ENCODE measurements around the gene DIPK1A. TPM values are rescaled to one million over a fixed set of nuclear protein-coding genes. Genes with fewer than 3 reads are reported as not detected.

DIPK1A gene
- 6.1 TPM for polyA plus RNA-seq (2012; ENCODE audit: missing spikeins)

DNA sequence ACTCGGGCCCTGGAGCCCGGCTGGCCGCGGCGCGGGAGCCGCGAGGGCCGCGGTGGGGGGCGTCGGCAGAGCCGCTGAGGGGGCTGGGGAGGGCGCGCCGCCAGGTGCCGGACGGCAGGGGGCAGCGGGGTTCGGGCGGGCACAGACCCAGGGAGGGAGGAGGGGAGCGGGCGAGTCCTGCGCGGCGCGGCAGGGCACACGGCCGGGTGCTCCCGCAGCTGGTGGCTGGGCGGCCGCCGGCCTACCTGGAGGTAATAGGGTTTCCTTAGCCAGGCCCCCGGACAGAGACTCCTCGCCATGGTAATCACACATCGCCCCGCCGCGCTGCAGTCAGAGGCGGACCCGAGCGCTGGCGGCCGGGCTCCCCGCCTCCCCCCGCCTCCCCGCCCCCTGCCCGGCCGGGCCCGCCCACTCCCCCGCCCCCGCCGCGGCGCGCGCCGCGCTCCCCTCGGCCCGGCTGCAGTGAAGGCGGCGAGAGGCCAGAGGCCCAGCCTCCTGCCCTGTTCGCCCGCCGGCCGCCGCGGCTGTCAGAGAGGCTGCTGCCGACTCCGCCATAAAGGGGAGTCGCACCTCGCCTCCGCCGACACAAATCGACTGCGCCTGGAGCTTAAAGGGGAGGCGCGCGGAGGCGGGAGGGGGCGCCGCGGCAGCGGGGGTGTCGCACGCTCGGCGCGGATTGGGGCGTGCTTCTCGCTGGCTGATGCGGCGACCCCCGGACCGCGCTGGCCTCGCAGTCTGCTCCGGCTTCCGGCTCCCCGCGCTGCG, at the start of gene DIPK1A:
Gene DIPK1A, minus strand, starts transcription at position 332 of the 765 bp plus-strand sequence. Its CDS starts 33 bp downstream, at position 299.
- FAIRE-seq (peak; percentile 67), DNase-seq (ENCODE audit: insufficient read length) (peak; percentile 68)
- TF ChIP-seq POLR2A (IDR thresholded peaks at IDR 0.05; ENCODE audit: low read depth, low read length) (peak; percentile 77; the same call in 1 of the 2 replicates), POLR2AphosphoS5 (IDR thresholded peaks at IDR 0.05; ENCODE audit: low read depth, low read length) (no peak), TAF1 (IDR thresholded peaks at IDR 0.05; ENCODE audit: borderline replicate concordance, low read depth, low read length) (0 out of 2 replicates have a peak, but pooled peaks have one; percentile 60)

DNA sequence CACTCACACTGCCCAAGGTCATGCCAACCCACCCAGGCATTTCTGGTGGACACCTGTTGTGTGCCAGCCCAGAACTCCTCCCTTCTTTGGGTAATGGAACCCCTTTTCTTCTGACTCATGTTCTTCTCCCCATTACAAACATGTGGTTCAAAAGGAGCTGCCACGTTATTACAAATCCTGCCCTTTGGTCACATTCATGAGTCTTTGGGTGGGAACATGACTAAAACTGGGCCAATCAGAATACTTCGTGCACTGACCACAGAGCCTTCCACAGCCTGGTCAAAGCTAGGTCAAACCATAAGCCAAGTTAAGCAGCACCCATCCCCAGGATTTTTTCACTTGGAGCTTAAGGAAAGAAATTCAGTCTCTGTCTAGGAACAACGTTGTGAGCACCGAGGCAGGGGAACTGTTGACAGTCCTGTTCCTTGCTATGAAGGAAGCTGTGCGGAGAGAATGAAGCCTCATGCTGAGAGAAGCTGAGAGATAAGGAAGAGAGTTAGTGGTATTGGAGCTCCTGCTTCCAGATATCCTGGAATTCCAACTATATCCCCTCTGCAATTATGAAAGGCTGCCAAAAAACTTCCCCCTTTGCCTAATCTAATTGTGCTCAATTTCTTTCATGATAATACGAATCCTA, 46.8 kb upstream of the DIPK1A start:
- no peak for TF ChIP-seq TAF1 (IDR thresholded peaks at IDR 0.05; ENCODE audit: borderline replicate concordance, low read depth, low read length)
- TF ChIP-seq POLR2AphosphoS5 (IDR thresholded peaks at IDR 0.05; ENCODE audit: low read depth, low read length) = no peak
- no peak for TF ChIP-seq POLR2A (IDR thresholded peaks at IDR 0.05; ENCODE audit: low read depth, low read length)
- FAIRE-seq (no peak), DNase-seq (ENCODE audit: insufficient read length) (no peak)

DNA sequence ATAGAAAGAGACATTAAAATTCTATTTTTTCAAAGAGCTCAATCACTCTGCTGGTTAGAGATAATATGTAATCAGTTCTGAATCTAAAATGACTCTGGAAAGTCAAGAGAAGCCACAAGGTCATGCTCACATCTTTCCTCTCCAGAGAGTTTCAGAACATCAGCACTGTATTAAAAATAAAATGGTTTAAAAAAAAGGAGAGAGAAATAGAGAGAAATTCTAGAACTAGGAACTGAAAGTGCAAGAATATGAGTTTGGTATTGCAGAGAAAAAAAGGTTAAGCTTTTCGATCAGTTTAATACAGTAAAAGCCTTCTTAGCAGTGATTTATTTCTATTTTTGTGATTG, 44.0 kb upstream of the DIPK1A start:
- FAIRE-seq = no peak
- no peak for TF ChIP-seq POLR2A (IDR thresholded peaks at IDR 0.05; ENCODE audit: low read depth, low read length)
- no peak for TF ChIP-seq TAF1 (IDR thresholded peaks at IDR 0.05; ENCODE audit: borderline replicate concordance, low read depth, low read length)
- no peak for TF ChIP-seq POLR2AphosphoS5 (IDR thresholded peaks at IDR 0.05; ENCODE audit: low read depth, low read length)
- DNase-seq (ENCODE audit: insufficient read length) = no peak

DNA sequence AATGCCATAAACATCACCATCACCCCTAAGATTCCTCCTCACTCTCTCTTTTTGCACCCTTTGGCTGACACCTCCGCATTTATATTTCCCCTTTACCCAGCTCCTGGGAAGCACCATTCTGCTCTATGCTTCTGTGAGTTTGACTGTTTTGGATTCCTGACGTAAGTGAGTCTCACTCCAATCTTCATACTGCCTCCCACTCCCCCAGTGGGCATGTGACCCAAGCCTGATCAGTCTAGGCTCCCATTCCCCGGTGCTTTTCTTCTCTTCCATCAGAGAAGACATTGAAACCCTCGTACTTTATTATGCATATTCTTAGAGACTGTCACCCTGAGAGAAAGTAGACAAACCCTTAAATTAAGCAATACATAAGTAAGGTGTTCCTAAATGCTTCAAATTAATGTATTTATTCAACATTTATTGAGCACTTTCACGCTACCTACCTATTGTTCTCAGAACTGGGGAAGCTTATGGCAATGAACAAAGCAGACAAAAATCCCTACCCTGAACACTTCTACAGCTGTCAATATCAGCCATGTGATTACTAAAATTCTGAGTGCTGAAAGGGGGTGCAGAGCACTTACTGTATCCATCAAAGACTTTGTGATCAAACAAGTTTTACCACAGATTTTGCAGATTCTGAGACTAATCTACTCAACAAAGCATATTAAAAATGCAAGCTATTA, 43.4 kb upstream of the DIPK1A start:
- FAIRE-seq (peak; percentile 44), DNase-seq (ENCODE audit: insufficient read length) (no peak)
- TF ChIP-seq POLR2AphosphoS5 (IDR thresholded peaks at IDR 0.05; ENCODE audit: low read depth, low read length) (no peak), TAF1 (IDR thresholded peaks at IDR 0.05; ENCODE audit: borderline replicate concordance, low read depth, low read length) (no peak), POLR2A (IDR thresholded peaks at IDR 0.05; ENCODE audit: low read depth, low read length) (no peak)

DNA sequence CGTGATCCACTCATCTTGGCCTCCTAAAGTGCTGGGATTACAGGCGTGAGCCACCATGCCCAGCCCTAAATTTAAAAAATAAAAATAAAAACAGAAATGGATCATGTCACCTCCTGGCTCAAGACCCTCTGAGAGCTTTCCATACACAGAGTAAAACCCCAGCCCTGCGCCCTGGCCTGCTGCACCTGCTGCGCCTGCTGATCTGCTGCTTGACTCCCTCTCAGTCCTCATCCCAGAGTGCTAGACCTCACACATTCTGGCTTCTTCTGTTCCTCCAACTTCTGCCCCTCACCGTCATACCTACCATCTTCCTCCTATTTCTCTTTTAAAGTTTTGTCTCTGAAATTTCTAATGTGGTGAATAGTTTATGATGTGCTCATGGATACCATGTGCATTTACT, 42.7 kb upstream of the DIPK1A start:
- FAIRE-seq (no peak), DNase-seq (ENCODE audit: insufficient read length) (no peak)
- TF ChIP-seq TAF1 (IDR thresholded peaks at IDR 0.05; ENCODE audit: borderline replicate concordance, low read depth, low read length) (no peak), POLR2A (IDR thresholded peaks at IDR 0.05; ENCODE audit: low read depth, low read length) (no peak), POLR2AphosphoS5 (IDR thresholded peaks at IDR 0.05; ENCODE audit: low read depth, low read length) (no peak)

DNA sequence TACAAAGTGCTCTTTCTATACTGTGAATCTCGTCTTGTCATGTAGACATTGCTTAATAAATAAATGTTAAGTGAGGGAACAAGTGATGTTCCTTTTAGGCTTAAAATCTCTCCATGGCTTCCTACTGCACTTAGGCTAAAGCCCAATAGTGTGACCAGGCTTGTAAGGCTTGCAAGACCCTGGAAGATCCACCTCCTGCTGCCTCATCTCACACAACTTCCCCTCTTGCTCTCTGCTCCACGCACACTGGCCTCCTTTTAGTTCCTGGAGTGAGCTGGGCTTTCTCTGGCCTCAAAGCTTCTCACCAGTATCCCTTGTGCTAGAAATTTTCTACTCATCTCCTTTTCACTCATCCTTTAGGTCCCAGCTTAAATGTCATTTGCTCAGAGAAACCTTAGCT, 41.5 kb upstream of the DIPK1A start:
- DNase-seq (ENCODE audit: insufficient read length) (no peak), FAIRE-seq (no peak)
- TF ChIP-seq TAF1 (IDR thresholded peaks at IDR 0.05; ENCODE audit: borderline replicate concordance, low read depth, low read length) = no peak
- no peak for TF ChIP-seq POLR2AphosphoS5 (IDR thresholded peaks at IDR 0.05; ENCODE audit: low read depth, low read length)
- TF ChIP-seq POLR2A (IDR thresholded peaks at IDR 0.05; ENCODE audit: low read depth, low read length) = no peak

GRCh38 chr1:93001893-93002292, 40.6 kb upstream of the DIPK1A start:
- FAIRE-seq (no peak), DNase-seq (ENCODE audit: insufficient read length) (no peak)
- TF ChIP-seq POLR2A (IDR thresholded peaks at IDR 0.05; ENCODE audit: low read depth, low read length) (no peak), POLR2AphosphoS5 (IDR thresholded peaks at IDR 0.05; ENCODE audit: low read depth, low read length) (no peak), TAF1 (IDR thresholded peaks at IDR 0.05; ENCODE audit: borderline replicate concordance, low read depth, low read length) (no peak)

DNA sequence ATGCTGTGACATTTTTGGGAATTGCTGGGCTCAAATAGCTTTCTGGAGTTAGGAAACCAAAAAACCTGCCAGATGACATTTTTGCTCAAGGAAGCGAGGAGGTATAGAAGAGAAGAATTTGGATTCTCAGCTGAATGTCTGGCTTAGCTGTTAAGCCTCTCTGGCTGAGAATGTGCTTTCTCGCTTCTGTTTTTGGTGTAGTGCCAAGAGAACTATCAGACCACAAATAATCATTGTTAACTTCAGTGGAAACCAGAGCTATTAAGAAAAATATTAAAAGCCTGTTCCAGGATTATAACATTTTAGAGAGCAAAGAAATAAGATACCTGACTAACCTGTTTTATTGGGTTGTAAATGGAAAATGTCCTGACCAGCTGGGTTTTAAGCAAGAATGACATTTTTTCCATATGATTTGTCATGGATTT, 39.5 kb upstream of the DIPK1A start:
- no peak for DNase-seq (ENCODE audit: insufficient read length)
- TF ChIP-seq POLR2AphosphoS5 (IDR thresholded peaks at IDR 0.05; ENCODE audit: low read depth, low read length) (no peak), TAF1 (IDR thresholded peaks at IDR 0.05; ENCODE audit: borderline replicate concordance, low read depth, low read length) (no peak), POLR2A (IDR thresholded peaks at IDR 0.05; ENCODE audit: low read depth, low read length) (no peak)
- peak; percentile 70 for FAIRE-seq

DNA sequence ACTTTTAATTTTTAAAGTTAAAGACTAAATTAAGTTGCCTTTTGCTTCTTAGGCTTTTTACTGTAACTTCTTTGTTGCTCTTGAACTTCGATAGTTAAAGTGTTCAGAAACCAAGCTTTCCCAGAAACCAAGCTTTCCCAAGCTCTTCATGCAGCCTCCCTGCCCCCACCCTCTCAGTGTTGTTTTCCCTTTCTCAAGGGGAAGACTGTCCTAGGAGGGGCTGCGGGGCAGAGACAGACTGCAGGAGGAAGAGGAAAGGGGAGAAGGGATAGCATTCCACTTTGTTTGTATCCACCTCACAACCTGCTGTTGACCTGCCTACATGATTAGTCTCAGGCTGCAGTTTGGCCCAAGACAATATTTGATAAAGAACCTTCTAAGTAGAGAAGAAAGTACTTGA, 39.0 kb upstream of the DIPK1A start:
- FAIRE-seq (peak; percentile 53), DNase-seq (ENCODE audit: insufficient read length) (no peak)
- TF ChIP-seq POLR2A (IDR thresholded peaks at IDR 0.05; ENCODE audit: low read depth, low read length) (no peak), TAF1 (IDR thresholded peaks at IDR 0.05; ENCODE audit: borderline replicate concordance, low read depth, low read length) (no peak), POLR2AphosphoS5 (IDR thresholded peaks at IDR 0.05; ENCODE audit: low read depth, low read length) (no peak)

GRCh38 chr1:92998821-92999220, 37.6 kb upstream of the DIPK1A start:
- TF ChIP-seq TAF1 (IDR thresholded peaks at IDR 0.05; ENCODE audit: borderline replicate concordance, low read depth, low read length) (no peak), POLR2A (IDR thresholded peaks at IDR 0.05; ENCODE audit: low read depth, low read length) (no peak), POLR2AphosphoS5 (IDR thresholded peaks at IDR 0.05; ENCODE audit: low read depth, low read length) (no peak)
- DNase-seq (ENCODE audit: insufficient read length) (no peak), FAIRE-seq (no peak)
